ENCODE data around the gene RPL10A. TPM values are rescaled to one million over a fixed set of nuclear protein-coding genes. Genes with fewer than 3 reads are reported as not detected.
"Not testable (repeated sequence)": the region's sequence is repeated elsewhere in the genome, so short reads cannot be mapped to it uniquely, and the experiment has no call there.

Gene RPL10A
- total RNA-seq (2014; rRNA removed; shearing (Covaris generic)): 1,385 and 1,626 TPM in 2 replicates

GRCh38 chr6:35468181-35468979 is at the start of gene RPL10A:
TSS of gene RPL10A (plus strand) at chr6:35468401. CDS start at chr6:35468435, 34 bp downstream.
- DNase-seq (ENCODE audit: low read depth): peak; percentile 94

- DNase-seq (ENCODE audit: low read depth): no peak
Observed at GRCh38 chr6:35419417-35419816, 48.8 kb upstream of the RPL10A start.

GRCh38 chr6:35419961-35420360 is 48.2 kb upstream of the RPL10A start:
- DNase-seq (ENCODE audit: low read depth): no peak

- DNase-seq (ENCODE audit: low read depth): peak; percentile 47
Observed at GRCh38 chr6:35425284-35425683, 42.9 kb upstream of the RPL10A start.

GRCh38 chr6:35426074-35426473 is 42.1 kb upstream of the RPL10A start:
- DNase-seq (ENCODE audit: low read depth): no peak

GRCh38 chr6:35427435-35427834 is 40.8 kb upstream of the RPL10A start:
- no peak for DNase-seq (ENCODE audit: low read depth)

- no peak for DNase-seq (ENCODE audit: low read depth)
Observed at GRCh38 chr6:35427851-35428321, 40.3 kb upstream of the RPL10A start.

- no peak for DNase-seq (ENCODE audit: low read depth)
Observed at GRCh38 chr6:35428421-35429149, 39.6 kb upstream of the RPL10A start.

- DNase-seq (ENCODE audit: low read depth): no peak
Observed at GRCh38 chr6:35429463-35429862, 38.7 kb upstream of the RPL10A start.

GRCh38 chr6:35432291-35432690 is 35.9 kb upstream of the RPL10A start:
- no peak for DNase-seq (ENCODE audit: low read depth)

- not testable (repeated sequence) for DNase-seq (ENCODE audit: low read depth)
Observed at GRCh38 chr6:35432702-35433101, 35.5 kb upstream of the RPL10A start.

- DNase-seq (ENCODE audit: low read depth): no peak
Observed at GRCh38 chr6:35435074-35435837, 32.9 kb upstream of the RPL10A start.

GRCh38 chr6:35436071-35436857 is 31.9 kb upstream of the RPL10A start:
- no peak for DNase-seq (ENCODE audit: low read depth)

- not testable (repeated sequence) for DNase-seq (ENCODE audit: low read depth)
Observed at GRCh38 chr6:35438378-35439065, 29.7 kb upstream of the RPL10A start.

GRCh38 chr6:35439308-35439707 is 28.9 kb upstream of the RPL10A start:
- DNase-seq (ENCODE audit: low read depth): no peak

GRCh38 chr6:35441205-35441604 is 27.0 kb upstream of the RPL10A start:
- DNase-seq (ENCODE audit: low read depth): no peak

- no peak for DNase-seq (ENCODE audit: low read depth)
Observed at GRCh38 chr6:35441642-35442041, 26.6 kb upstream of the RPL10A start.

GRCh38 chr6:35442693-35443092 is 25.5 kb upstream of the RPL10A start:
- no peak for DNase-seq (ENCODE audit: low read depth)

GRCh38 chr6:35443341-35444030 is 24.7 kb upstream of the RPL10A start:
- no peak for DNase-seq (ENCODE audit: low read depth)

- peak; percentile 56 for DNase-seq (ENCODE audit: low read depth)
Observed at GRCh38 chr6:35445691-35446090, 22.5 kb upstream of the RPL10A start.

All from RPMI7951 (cell line).